Hematopoietic multipotent progenitor cell (in vitro differentiated cells): ENCODE measurements around the gene OSBPL10. TPM values are rescaled to one million over a fixed set of nuclear protein-coding genes. Genes with fewer than 3 reads are reported as not detected.

ENCODE experiments used
- DNase-seq, 3 donors: peaks; one replicate each; pipeline ENCODE4 v3.0.0-alpha.2; 2011 to 2015; ENCODE audit warnings: low read depth in 2 of 3, low spot score in 2 of 3
- total RNA-seq: library from RNA; depleted of rRNA; stranded (reverse); fragments of >200 nt; gene quantifications from one replicate; pipeline ENCODE4 v1.2.3, GENCODE V29; 2012

OSBPL10 gene
- total RNA-seq, 1 donor: 0.81 TPM

GRCh38 chr3:31821118-31821517, 159.9 kb downstream of the OSBPL10 start:
- DNase-seq: no peak

- DNase-seq: no peak
Measured at GRCh38 chr3:31819441-31819840, 161.6 kb downstream of the OSBPL10 start.

GRCh38 chr3:31817411-31817966, 163.6 kb downstream of the OSBPL10 start:
- no peak for DNase-seq

GRCh38 chr3:31815631-31816440, 165.2 kb downstream of the OSBPL10 start:
- DNase-seq: no peak

- no peak for DNase-seq
Measured at GRCh38 chr3:31815006-31815405, 166.1 kb downstream of the OSBPL10 start.

- DNase-seq: no peak
Measured at GRCh38 chr3:31813686-31814085, 167.4 kb downstream of the OSBPL10 start.

- DNase-seq: no peak
Measured at GRCh38 chr3:31813197-31813596, 167.9 kb downstream of the OSBPL10 start.

- no peak for DNase-seq
Measured at GRCh38 chr3:31810991-31811433, 170.1 kb downstream of the OSBPL10 start.

- no peak for DNase-seq
Measured at GRCh38 chr3:31808143-31808720, 172.8 kb downstream of the OSBPL10 start.

- no peak for DNase-seq
Measured at GRCh38 chr3:31804251-31805051, 176.6 kb downstream of the OSBPL10 start.

- DNase-seq: no peak
Measured at GRCh38 chr3:31802981-31803740, 177.9 kb downstream of the OSBPL10 start.

GRCh38 chr3:31800436-31800835, 180.6 kb downstream of the OSBPL10 start:
- no peak for DNase-seq

GRCh38 chr3:31798840-31799239, 182.2 kb downstream of the OSBPL10 start:
- DNase-seq: no peak

GRCh38 chr3:31793821-31794220, 187.2 kb downstream of the OSBPL10 start:
- no peak for DNase-seq

GRCh38 chr3:31791090-31791430, 190.0 kb downstream of the OSBPL10 start:
- DNase-seq: no peak

- DNase-seq: no peak
Measured at GRCh38 chr3:31790193-31791089, 190.6 kb downstream of the OSBPL10 start.

GRCh38 chr3:31789429-31789828, 191.6 kb downstream of the OSBPL10 start:
- DNase-seq: no peak

- no peak for DNase-seq
Measured at GRCh38 chr3:31785734-31786133, 195.3 kb downstream of the OSBPL10 start.

GRCh38 chr3:31785286-31785685, 195.8 kb downstream of the OSBPL10 start:
- DNase-seq: no peak
